Measurements from ENCODE around the gene PHKG2.
A peak's percentile ranks its signal among the peaks of the same experiment; 100 is the strongest.

The PHKG2 gene

DNA sequence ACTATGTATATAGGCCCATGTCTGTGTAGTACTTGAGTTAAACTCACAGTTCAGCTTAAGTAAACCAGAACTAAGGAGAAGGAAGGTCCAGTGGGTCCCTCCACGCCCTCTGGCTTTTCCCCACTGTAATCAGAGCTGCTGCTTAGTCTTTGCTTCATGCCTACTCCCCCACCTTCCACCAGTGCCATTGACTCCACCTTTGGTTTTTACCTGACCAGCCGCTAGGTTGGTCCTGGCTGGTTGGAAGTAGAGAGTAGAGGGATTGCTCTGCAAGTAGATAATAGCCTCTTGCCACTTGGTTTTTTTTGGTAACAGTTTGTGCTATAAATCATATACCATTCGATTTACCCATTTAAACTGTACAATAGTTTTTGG lies 22.8 kb upstream of the PHKG2 start:
- TF ChIP-seq, protein P1, sequence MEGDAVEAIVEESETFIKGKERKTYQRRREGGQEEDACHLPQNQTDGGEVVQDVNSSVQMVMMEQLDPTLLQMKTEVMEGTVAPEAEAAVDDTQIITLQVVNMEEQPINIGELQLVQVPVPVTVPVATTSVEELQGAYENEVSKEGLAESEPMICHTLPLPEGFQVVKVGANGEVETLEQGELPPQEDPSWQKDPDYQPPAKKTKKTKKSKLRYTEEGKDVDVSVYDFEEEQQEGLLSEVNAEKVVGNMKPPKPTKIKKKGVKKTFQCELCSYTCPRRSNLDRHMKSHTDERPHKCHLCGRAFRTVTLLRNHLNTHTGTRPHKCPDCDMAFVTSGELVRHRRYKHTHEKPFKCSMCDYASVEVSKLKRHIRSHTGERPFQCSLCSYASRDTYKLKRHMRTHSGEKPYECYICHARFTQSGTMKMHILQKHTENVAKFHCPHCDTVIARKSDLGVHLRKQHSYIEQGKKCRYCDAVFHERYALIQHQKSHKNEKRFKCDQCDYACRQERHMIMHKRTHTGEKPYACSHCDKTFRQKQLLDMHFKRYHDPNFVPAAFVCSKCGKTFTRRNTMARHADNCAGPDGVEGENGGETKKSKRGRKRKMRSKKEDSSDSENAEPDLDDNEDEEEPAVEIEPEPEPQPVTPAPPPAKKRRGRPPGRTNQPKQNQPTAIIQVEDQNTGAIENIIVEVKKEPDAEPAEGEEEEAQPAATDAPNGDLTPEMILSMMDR (IDR thresholded peaks at IDR 0.05; ENCODE audit: insufficient read depth, low read depth, low read length, missing control alignments): no peak
- no peak overlapping the region for H3K4me3 ChIP-seq (ENCODE audit: low read depth, low read length)
- no peak for DNase-seq (ENCODE audit: low read depth)

DNA sequence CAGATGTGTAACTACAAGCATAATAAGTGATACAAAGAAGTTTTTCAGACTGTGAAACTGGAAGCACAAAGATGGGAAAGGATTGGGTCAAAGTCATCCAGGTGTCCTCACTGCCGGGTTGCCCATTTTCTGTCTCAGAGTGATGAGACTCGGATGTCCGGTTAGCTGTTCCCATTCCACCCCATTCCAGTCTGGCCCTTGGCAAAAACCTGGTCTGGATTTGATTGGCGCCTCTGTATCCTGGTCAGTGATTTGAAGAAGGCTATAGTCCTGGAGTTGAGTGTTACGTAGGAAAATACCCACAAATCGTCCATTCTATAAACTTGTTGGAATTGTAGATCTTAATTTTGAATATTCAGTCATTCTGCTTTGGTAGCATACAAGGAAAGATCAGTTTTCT lies 19.9 kb upstream of the PHKG2 start:
- H3K4me3 ChIP-seq (ENCODE audit: low read depth, low read length): no peak overlapping the region
- DNase-seq (ENCODE audit: low read depth): no peak
- TF ChIP-seq, protein P1 (IDR thresholded peaks at IDR 0.05; ENCODE audit: insufficient read depth, low read depth, low read length, missing control alignments): no peak

DNA sequence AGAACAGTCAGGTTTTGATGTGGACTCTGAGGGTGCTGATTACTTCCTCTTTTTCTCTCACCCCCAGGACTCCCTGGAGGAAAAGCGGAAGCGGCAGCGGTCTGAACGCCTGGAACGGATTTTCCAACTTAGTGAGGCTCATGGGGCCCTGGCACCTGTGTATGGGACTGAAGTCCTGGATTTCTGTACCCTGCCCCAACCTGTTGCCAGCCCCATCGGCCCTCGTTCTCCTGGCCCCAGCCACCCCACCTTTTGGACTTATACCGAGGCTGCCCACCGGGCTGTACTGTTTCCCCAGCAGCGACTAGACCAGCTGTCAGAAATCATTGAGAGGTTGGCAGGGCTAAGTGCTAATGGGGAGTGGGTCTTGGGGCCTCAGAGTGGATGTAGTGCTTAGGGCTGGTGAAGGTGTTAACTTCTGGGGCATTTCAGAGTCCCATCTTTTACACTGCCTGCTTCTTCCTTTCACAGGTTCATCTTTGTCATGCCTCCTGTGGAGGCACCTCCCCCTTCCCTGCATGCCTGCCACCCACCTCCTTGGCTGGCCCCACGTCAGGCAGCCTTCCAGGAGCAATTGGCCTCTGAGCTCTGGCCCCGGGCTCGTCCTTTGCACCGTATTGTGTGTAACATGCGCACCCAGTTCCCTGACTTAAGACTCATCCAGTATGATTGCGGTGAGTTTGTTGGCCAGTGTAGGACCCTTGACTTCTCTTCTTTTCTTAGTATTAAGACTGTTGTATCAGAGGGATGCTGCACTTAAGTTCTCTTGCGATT lies 19.1 kb upstream of the PHKG2 start:
- H3K4me3 ChIP-seq (ENCODE audit: low read depth, low read length): no peak overlapping the region
- DNase-seq (ENCODE audit: low read depth): no peak
- TF ChIP-seq, protein P1 (IDR thresholded peaks at IDR 0.05; ENCODE audit: insufficient read depth, low read depth, low read length, missing control alignments): no peak

- DNase-seq (ENCODE audit: low read depth): peak; percentile 31
- TF ChIP-seq, protein P1 (IDR thresholded peaks at IDR 0.05; ENCODE audit: insufficient read depth, low read depth, low read length, missing control alignments): no peak
- H3K4me3 ChIP-seq (ENCODE audit: low read depth, low read length): no peak overlapping the region
These were observed 16.8 kb upstream of the PHKG2 start for GRCh38 chr16:30731411-30731810.

DNA sequence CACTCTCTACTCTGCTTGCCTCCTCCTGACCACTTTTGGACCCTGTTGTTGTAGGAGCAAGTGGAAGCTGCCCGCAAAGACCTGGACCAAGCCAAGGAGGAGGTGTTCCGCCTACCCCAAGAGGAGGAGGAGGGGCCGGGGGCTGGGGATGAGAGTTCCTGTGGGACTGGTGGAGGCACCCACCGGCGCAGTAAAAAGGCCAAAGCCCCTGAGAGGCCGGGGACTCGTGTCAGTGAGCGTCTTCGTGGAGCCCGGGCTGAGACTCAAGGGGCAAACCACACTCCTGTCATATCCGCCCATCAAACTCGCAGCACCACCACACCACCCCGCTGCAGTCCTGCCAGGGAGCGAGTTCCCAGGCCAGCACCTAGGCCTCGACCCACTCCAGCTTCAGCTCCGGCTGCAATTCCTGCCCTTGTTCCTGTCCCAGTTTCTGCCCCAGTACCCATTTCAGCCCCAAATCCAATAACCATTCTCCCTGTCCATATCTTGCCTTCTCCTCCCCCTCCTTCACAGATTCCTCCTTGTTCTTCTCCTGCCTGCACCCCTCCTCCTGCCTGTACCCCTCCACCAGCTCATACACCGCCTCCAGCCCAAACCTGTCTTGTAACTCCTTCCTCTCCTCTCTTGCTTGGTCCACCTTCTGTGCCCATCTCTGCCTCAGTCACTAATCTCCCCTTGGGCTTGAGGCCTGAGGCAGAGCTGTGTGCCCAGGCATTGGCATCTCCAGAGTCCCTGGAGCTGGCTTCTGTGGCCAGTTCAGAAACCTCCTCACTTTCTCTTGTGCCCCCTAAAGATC lies 11.0 kb upstream of the PHKG2 start:
- TF ChIP-seq, protein P1 (IDR thresholded peaks at IDR 0.05; ENCODE audit: insufficient read depth, low read depth, low read length, missing control alignments): no peak
- H3K4me3 ChIP-seq (ENCODE audit: low read depth, low read length): no peak overlapping the region
- no peak for DNase-seq (ENCODE audit: low read depth)

- no peak overlapping the region for H3K4me3 ChIP-seq (ENCODE audit: low read depth, low read length)
- DNase-seq (ENCODE audit: low read depth): no peak
- TF ChIP-seq, protein P1 (IDR thresholded peaks at IDR 0.05; ENCODE audit: insufficient read depth, low read depth, low read length, missing control alignments): no peak
These were observed 10.2 kb upstream of the PHKG2 start for GRCh38 chr16:30737794-30738648.
